Gastrocnemius medialis (tissue), 4 donors: Measurements from ENCODE around the gene PTBP1.

ENCODE experiments used
- POLR2A ChIP-seq, 2 donors: fragments of 450-650 bp; IDR thresholded peaks; one replicate each; pipeline ENCODE4 v1.6.1; 2017; ENCODE audit warnings: antibody characterized with exemption in 2 of 2, mild to moderate bottlenecking in 2 of 2, moderate library complexity in 2 of 2
- TF ChIP-seq, protein P1 (sequence below), 5 experiments: fragments of 450-650 bp in 3 of 5; fragments of 200-600 bp in 2 of 5; sonication (generic) in 2 of 5; IDR thresholded peaks in 4 of 5; conservative IDR thresholded peaks in 1 of 5; 1 replicate in 4 of 5; 2 replicates in 1 of 5; pipeline ENCODE4 v1.5.1; 2016 to 2019; ENCODE audit warnings: antibody characterized with exemption in 5 of 5, mild to moderate bottlenecking in 3 of 5, moderate library complexity in 3 of 5

DNA sequence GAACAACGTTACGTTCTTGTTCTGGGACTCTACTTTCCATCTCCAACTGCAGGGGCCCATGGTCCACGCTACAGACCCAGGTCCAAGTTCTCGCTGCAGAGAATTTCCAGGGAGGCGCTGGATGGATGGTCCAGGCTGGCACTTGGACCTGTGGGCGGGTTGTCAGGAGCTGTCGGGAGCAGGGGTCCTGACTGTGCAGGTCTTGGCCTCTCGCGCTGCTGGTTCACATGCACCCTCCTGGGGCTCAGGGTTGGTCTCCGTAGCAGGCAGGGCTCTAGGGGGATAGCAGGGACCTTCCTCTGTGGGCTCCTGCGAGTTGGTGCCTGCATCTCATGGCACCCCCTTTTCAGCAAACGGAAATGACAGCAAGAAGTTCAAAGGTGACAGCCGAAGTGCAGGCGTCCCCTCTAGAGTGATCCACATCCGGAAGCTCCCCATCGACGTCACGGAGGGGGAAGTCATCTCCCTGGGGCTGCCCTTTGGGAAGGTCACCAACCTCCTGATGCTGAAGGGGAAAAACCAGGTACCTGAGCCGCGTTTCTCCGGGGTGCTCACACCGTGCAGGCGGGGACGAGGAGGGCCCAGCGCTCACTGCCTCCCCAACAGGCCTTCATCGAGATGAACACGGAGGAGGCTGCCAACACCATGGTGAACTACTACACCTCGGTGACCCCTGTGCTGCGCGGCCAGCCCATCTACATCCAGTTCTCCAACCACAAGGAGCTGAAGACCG is 6.6 kb downstream of the PTBP1 start:
- TF ChIP-seq, protein P1, sequence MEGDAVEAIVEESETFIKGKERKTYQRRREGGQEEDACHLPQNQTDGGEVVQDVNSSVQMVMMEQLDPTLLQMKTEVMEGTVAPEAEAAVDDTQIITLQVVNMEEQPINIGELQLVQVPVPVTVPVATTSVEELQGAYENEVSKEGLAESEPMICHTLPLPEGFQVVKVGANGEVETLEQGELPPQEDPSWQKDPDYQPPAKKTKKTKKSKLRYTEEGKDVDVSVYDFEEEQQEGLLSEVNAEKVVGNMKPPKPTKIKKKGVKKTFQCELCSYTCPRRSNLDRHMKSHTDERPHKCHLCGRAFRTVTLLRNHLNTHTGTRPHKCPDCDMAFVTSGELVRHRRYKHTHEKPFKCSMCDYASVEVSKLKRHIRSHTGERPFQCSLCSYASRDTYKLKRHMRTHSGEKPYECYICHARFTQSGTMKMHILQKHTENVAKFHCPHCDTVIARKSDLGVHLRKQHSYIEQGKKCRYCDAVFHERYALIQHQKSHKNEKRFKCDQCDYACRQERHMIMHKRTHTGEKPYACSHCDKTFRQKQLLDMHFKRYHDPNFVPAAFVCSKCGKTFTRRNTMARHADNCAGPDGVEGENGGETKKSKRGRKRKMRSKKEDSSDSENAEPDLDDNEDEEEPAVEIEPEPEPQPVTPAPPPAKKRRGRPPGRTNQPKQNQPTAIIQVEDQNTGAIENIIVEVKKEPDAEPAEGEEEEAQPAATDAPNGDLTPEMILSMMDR (IDR thresholded peaks at IDR 0.05 in 4 of 5, conservative IDR thresholded peaks at IDR 0.05 in 1 of 5) = no peak
- TF ChIP-seq POLR2A (IDR thresholded peaks at IDR 0.05) = no peak
